IPS-18a (cell line): Measurements from ENCODE around the gene CES2.
"Not testable (repeated sequence)": the region's sequence is repeated elsewhere in the genome, so short reads cannot be mapped to it uniquely, and the experiment has no call there.

ENCODE experiments used
- H3K27ac ChIP-seq: one replicate; pipeline ENCODE4 v1.5.1; 2013; ENCODE audit warnings: low read length
- H3K27me3 ChIP-seq: one replicate; pipeline ENCODE4 v1.6.1; 2013; ENCODE audit warnings: mild to moderate bottlenecking, low read length; ENCODE audit not compliant: control insufficient read depth, insufficient read depth
- H3K36me3 ChIP-seq: one replicate; pipeline ENCODE4 v1.6.1; 2013; ENCODE audit warnings: low read depth, low read length; ENCODE audit not compliant: control insufficient read depth
- H3K4me1 ChIP-seq: one replicate; pipeline ENCODE4 v1.6.1; 2013; ENCODE audit warnings: low read depth, low read length; ENCODE audit not compliant: control insufficient read depth
- H3K4me3 ChIP-seq: one replicate; pipeline ENCODE4 v1.5.1; 2013; ENCODE audit warnings: low read length
- H3K9ac ChIP-seq: one replicate; pipeline ENCODE4 v1.6.1; 2013; ENCODE audit warnings: mild to moderate bottlenecking, low read length, moderate library complexity
- H3K9me3 ChIP-seq: one replicate; pipeline ENCODE4 v1.6.1; 2013; ENCODE audit warnings: low read depth, low read length; ENCODE audit not compliant: control insufficient read depth

Gene CES2

GRCh38 chr16:66895999-66896398 lies 39.3 kb upstream of the CES2 start:
- no peaks in the 10 kb centered on the region for H3K27me3 ChIP-seq
- peaks cover 4% of the 10 kb centered on the region for H3K36me3 ChIP-seq
- no peak overlapping the region for H3K4me3 ChIP-seq
- H3K27ac ChIP-seq = no peak overlapping the region
- no peaks in the 10 kb centered on the region for H3K9me3 ChIP-seq
- H3K4me1 ChIP-seq = no peaks in the 10 kb centered on the region
- no peak overlapping the region for H3K9ac ChIP-seq

GRCh38 chr16:66896682-66897081 lies 38.6 kb upstream of the CES2 start:
- not testable (repeated sequence) for H3K36me3 ChIP-seq, H3K27me3 ChIP-seq, H3K27ac ChIP-seq, H3K4me1 ChIP-seq, H3K9me3 ChIP-seq, H3K4me3 ChIP-seq, H3K9ac ChIP-seq

GRCh38 chr16:66898207-66898606 lies 37.1 kb upstream of the CES2 start:
- Histone ChIP-seq H3K27ac (no peak overlapping the region), H3K9ac (no peak overlapping the region), H3K27me3 (no peaks in the 10 kb centered on the region), H3K36me3 (no peaks in the 10 kb centered on the region), H3K9me3 (no peaks in the 10 kb centered on the region), H3K4me1 (no peaks in the 10 kb centered on the region), H3K4me3 (no peak overlapping the region)

- no peak overlapping the region for H3K27ac ChIP-seq
- H3K9ac ChIP-seq = no peak overlapping the region
- H3K4me3 ChIP-seq = no peak overlapping the region
- no peaks in the 10 kb centered on the region for H3K9me3 ChIP-seq
- H3K27me3 ChIP-seq = no peaks in the 10 kb centered on the region
- no peaks in the 10 kb centered on the region for H3K36me3 ChIP-seq
- no peaks in the 10 kb centered on the region for H3K4me1 ChIP-seq
Observed at GRCh38 chr16:66898933-66899309, 36.4 kb upstream of the CES2 start.

GRCh38 chr16:66899310-66899944 lies 35.9 kb upstream of the CES2 start:
- Histone ChIP-seq H3K9me3 (no peaks in the 10 kb centered on the region), H3K4me3 (no peak overlapping the region), H3K27ac (no peak overlapping the region), H3K36me3 (no peaks in the 10 kb centered on the region), H3K9ac (no peak overlapping the region), H3K27me3 (no peaks in the 10 kb centered on the region), H3K4me1 (no peaks in the 10 kb centered on the region)

GRCh38 chr16:66899945-66900710 lies 35.2 kb upstream of the CES2 start:
- H3K36me3 ChIP-seq = no peaks in the 10 kb centered on the region
- H3K9ac ChIP-seq = no peak overlapping the region
- no peak overlapping the region for H3K4me3 ChIP-seq
- no peaks in the 10 kb centered on the region for H3K9me3 ChIP-seq
- no peaks in the 10 kb centered on the region for H3K4me1 ChIP-seq
- H3K27me3 ChIP-seq = no peaks in the 10 kb centered on the region
- H3K27ac ChIP-seq = no peak overlapping the region

- Histone ChIP-seq H3K36me3 (no peaks in the 10 kb centered on the region), H3K9ac (no peak overlapping the region), H3K9me3 (no peaks in the 10 kb centered on the region), H3K27ac (no peak overlapping the region), H3K4me3 (no peak overlapping the region), H3K27me3 (no peaks in the 10 kb centered on the region), H3K4me1 (no peaks in the 10 kb centered on the region)
Observed at GRCh38 chr16:66900721-66901441, 34.4 kb upstream of the CES2 start.

- Histone ChIP-seq H3K9ac (no peak overlapping the region), H3K27ac (no peak overlapping the region), H3K36me3 (no peaks in the 10 kb centered on the region), H3K27me3 (no peaks in the 10 kb centered on the region), H3K4me1 (no peaks in the 10 kb centered on the region), H3K4me3 (no peak overlapping the region), H3K9me3 (no peaks in the 10 kb centered on the region)
Observed at GRCh38 chr16:66901626-66902025, 33.7 kb upstream of the CES2 start.

GRCh38 chr16:66902648-66903543 lies 32.4 kb upstream of the CES2 start:
- Histone ChIP-seq H3K9me3 (no peaks in the 10 kb centered on the region), H3K9ac (no peak overlapping the region), H3K4me3 (no peak overlapping the region), H3K27ac (no peak overlapping the region), H3K27me3 (no peaks in the 10 kb centered on the region), H3K36me3 (no peaks in the 10 kb centered on the region), H3K4me1 (no peaks in the 10 kb centered on the region)

- H3K36me3 ChIP-seq = no peaks in the 10 kb centered on the region
- no peak overlapping the region for H3K4me3 ChIP-seq
- H3K9ac ChIP-seq = no peak overlapping the region
- H3K4me1 ChIP-seq = no peaks in the 10 kb centered on the region
- H3K27me3 ChIP-seq = no peaks in the 10 kb centered on the region
- no peaks in the 10 kb centered on the region for H3K9me3 ChIP-seq
- H3K27ac ChIP-seq = no peak overlapping the region
Observed at GRCh38 chr16:66903544-66904427, 31.5 kb upstream of the CES2 start.
